GM10248 (cell line): Measurements from ENCODE around the gene KLHL25.
A peak's percentile ranks its signal among the peaks of the same experiment; 100 is the strongest.

Source experiments
- CTCF ChIA-PET: fragments of 300-600 bp; sonication (Branson Sonifier 250); formaldehyde crosslinking; extraction: SDS; loops from one replicate; lab custom pipeline; 2021; ENCODE audit warnings: antibody characterized with exemption; lab: Yijun Ruan, JAX
- POLR2A ChIA-PET: fragments of 350-650 bp; sonication (Branson Sonifier 250); formaldehyde crosslinking; extraction: SDS; loops from one replicate; lab custom pipeline; 2020; ENCODE audit warnings: antibody characterized with exemption; lab: Yijun Ruan, JAX
- DNase-seq: peaks from one replicate; pipeline ENCODE4 v3.0.0; 2012; ENCODE audit errors: extremely low spot score
- CTCF ChIP-seq: IDR thresholded peaks from 2 replicates; pipeline ENCODE4 v1.5.1; 2012; ENCODE audit warnings: mild to moderate bottlenecking, low read depth; ENCODE audit errors: extremely low read depth, missing control alignments, control extremely low read depth

KLHL25 gene

GRCh38 chr15:85750319-85751290 lies 44.1 kb downstream of the KLHL25 start:
- no peak for DNase-seq
- TF ChIP-seq CTCF, result no peak
- ChIA-PET POLR2A (interaction anchor here (1.1 kb wide), 1 partner anchor 10 kb away, joined by 4 read pairs; no protein-coding TSS in a partner anchor), CTCF (interaction anchor here (1.0 to 1.3 kb wide), 2 partner anchors 10 to 11 kb away, joined by 3 read pairs; no protein-coding TSS in a partner anchor)

GRCh38 chr15:85749261-85750151 lies 45.2 kb downstream of the KLHL25 start:
- ChIA-PET POLR2A (interaction anchor here (1.1 kb wide), 1 partner anchor 11 kb away, joined by 4 read pairs; no protein-coding TSS in a partner anchor), CTCF (interaction anchor here (1.0 kb wide), 2 partner anchors 11 to 20 kb away, joined by 3 read pairs; no protein-coding TSS in a partner anchor)
- TF ChIP-seq CTCF, result no peak
- DNase-seq, result no peak

GRCh38 chr15:85748729-85749128 lies 46.0 kb downstream of the KLHL25 start:
- DNase-seq, result peak; percentile 11
- TF ChIP-seq CTCF, result no peak
- ChIA-PET CTCF (interaction anchor here (1.0 kb wide), 1 partner anchor 19 kb away, joined by 3 read pairs; no protein-coding TSS in a partner anchor), POLR2A (no interaction called here)

- DNase-seq, result peak; percentile 5
- ChIA-PET POLR2A (no interaction called here), CTCF (interaction anchor here (0.8 kb wide), 1 partner anchor 15 kb away, joined by 3 read pairs; no protein-coding TSS in a partner anchor)
- TF ChIP-seq CTCF, result no peak
Observed at GRCh38 chr15:85748176-85748575, 46.5 kb downstream of the KLHL25 start.

- POLR2A ChIA-PET, result no interaction called here
- TF ChIP-seq CTCF, result no peak
- no peak for DNase-seq
- CTCF ChIA-PET, result interaction anchor here (1.3 kb wide), 1 partner anchor 17 kb away, joined by 4 read pairs; no protein-coding TSS in a partner anchor
Observed at GRCh38 chr15:85746641-85747040, 48.1 kb downstream of the KLHL25 start.
